GM19397 (cell line): ENCODE measurements around the gene PNMA5.
"Not testable (repeated sequence)": the region's sequence is repeated elsewhere in the genome, so short reads cannot be mapped to it uniquely, and the experiment has no call there.

ENCODE experiments used
- ATAC-seq: cut with Tn5 transposase; IDR thresholded peaks from one replicate; pipeline ENCODE4 v1.9.1; 2021; ENCODE audit warnings: mild to moderate bottlenecking, moderate library complexity; ENCODE audit not compliant: unreplicated experiment

PNMA5 gene

GRCh38 chrX:152993933-152994332 lies at the start of gene PNMA5:
TSS of gene PNMA5 (minus strand) at chrX:152994116. CDS start at chrX:152991598, 2,518 bp downstream.
- no peak for ATAC-seq

DNA sequence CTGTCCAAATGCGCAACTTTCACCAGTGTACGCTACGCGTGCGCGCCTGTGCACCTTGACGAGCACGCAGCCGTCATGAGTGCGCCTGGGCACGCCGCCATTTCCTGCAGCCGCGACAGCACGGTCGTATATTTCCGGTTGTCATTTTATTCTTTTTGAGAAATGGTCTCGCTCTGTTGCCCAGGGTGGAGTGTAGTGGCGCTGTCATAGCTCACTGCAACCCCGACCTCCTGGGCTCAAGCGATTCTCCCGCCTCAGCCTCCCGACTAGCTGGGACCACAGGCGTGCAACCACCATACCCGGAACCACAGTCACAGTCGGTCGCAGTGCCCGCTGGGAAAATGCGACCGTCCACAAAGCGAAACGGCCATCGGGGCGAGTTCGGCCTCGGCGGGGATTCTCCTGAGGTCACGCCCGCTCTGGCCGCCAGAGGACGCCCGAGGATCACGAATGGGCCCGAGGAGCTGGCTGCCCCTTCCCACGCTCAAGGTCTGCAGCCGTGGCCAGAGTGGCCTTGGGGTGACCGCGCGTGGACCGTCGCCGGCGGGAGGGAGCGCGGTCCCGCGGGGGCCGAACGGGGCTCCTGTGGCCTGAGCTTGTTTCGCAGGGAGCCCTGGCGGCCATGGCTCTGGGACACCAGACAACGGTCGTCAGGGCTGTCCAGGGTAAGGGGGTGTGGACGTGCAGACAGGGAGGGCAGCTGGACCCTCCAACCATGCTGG lies 38.6 kb upstream of the PNMA5 start:
- peak; percentile 70 for ATAC-seq

GRCh38 chrX:153030801-153031200 lies 36.9 kb upstream of the PNMA5 start:
- ATAC-seq = no peak

GRCh38 chrX:153029875-153030274 lies 36.0 kb upstream of the PNMA5 start:
- no peak for ATAC-seq

DNA sequence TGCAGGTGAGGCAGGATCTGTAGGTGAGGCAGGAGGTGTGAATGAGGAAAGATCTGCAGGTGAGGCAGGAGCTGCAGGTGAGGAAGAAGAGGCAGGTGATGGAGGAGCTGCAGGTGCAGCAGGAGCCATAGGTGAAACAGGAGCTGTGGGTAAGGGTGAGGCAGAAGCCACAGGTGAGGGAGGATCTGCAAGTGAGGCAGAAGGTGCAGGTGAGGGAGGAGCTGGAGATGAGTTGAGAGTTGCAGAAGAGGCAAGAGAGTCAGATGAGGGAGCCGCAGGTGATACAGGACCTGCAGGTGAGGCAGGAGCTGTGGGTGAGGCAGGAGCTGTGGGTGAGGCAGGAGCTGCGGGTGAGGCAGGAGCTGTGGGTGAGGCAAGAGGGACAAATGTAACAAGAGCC lies 35.2 kb upstream of the PNMA5 start:
- ATAC-seq = no peak

DNA sequence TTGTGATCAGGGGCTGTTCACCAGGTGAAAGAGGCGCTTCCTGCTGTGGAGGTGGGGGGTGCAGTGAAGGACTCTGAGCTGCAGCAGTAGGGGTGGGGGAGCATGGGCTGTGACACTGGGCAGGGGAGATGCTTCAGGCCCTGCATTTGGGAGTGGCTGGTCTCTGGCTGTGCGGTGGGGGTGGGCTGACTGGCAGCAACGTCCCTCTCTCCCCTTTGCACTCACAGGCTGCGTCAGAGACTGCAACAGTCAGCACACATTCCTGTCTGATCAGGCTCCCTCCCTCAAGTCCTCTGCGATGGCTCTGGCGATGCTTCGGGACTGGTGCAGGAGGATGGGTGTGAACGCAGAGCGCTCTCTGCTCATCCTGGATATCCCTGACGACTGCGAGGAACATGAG lies 34.6 kb upstream of the PNMA5 start:
- ATAC-seq = not testable (repeated sequence)

DNA sequence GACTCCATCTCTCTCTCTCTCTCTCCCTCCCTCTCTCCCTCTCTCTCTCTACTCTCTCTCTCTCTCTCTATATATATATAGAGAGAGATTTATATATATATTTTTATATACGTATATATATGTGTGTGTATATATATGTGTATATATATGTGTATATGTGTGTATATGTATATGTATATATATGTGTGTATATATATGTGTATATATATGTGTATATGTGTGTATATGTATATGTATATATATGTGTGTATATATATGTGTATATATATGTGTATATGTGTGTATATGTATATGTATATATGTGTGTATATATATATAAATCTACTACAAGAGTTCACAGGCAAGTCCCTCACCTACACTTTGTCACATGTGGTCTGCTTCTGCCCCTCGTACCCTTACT lies 32.6 kb upstream of the PNMA5 start:
- not testable (repeated sequence) for ATAC-seq

DNA sequence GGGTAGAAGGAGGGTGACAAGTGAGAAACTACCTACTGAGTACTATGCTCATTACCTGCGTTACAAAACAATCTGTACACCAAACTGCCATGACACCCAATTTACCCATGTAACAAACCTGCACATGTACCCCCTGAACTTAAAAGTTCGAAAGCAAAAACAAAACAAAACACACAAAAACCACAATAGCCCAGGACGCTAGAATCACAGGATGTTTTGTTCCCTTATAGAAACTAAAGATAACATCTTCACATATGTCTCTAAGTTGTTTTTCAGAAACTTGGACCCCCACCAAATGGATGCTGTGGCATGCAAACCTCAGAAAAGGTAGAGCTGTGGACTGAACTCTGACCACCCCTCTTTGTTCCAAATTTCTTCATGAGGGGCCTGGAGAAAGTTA lies 25.2 kb upstream of the PNMA5 start:
- no peak for ATAC-seq

DNA sequence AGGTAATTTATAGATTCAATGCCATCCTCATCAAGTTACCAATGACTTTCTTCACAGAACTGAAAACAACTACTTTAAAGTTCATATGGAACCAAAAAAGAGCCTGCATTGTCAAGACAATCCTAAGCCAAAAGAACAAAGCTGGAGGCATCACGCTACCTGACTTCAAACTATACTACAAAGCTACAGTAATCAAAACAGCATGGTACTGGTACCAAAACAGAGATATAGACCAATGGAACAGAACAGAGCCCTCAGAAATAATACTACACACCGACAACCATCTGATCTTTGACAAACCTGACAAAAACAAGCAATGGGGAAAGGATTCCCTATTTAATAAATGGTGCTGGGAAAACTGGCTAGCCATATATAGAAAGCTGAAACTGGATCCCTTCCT lies 23.3 kb upstream of the PNMA5 start:
- not testable (repeated sequence) for ATAC-seq

DNA sequence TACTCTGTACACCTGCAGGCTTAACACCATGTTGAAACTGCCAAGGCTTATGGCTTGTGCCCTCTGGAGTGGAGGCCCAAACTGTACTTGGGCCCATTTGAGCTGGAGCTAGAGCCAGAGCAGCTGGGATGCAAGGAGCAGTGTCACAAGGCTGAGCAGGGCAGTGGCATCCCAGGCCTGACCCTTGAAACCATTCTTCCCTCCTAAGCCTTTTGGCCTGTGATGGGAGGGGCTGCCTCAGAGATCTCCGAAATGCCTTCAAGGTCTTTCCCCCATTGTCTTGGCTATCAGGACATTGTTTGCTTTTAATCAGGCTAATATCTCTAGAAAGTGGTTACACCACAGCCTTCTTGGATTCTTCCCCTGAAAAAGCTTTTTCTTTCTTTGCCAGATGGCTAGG lies 10.9 kb upstream of the PNMA5 start:
- no peak for ATAC-seq

- no peak for ATAC-seq
Observed at GRCh38 chrX:153003981-153004380, 10.1 kb upstream of the PNMA5 start.

- ATAC-seq = not testable (repeated sequence)
Observed at GRCh38 chrX:153002182-153002581, 8.3 kb upstream of the PNMA5 start.

GRCh38 chrX:152997337-152997736 lies 3.4 kb upstream of the PNMA5 start:
- ATAC-seq = no peak

DNA sequence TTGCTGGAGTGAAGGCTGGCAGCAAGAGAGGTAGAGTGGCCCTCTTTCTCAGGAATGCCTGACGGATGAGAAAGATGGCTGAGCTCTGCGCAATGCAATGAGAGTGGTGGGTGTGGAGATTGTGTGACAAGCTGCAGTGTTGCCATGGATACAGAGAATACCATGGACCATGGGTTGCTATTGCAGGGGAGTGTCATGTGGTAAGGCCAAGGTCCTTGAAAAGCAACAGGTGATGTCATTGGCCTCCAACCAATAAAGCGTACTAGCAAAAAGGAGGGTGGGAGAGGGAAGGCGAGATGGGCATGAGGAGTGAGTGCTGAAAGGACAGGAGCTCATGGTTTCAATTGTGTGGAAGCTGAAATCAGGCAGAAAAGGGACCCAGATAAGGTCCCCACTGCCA lies 1.8 kb downstream of the PNMA5 start:
- no peak for ATAC-seq

DNA sequence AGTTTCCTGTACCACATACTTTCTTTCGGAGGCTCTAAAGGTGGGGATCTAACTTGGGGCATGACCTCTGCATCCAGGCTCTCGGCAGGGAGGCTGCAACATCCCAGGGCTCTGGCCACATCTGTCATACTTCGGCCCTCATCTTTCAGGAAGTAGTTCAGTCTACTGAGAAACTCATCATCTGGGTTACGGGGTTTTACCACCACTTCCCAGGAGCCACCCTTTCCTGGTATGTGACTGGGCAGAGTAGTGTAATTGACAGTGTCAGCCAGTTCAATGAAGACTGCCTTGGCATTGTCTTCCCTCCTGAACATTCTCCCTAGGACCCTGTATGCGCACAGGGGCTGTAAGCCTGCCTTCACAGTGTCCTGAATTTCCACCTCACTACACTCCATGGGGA lies 2.8 kb downstream of the PNMA5 start:
- ATAC-seq = no peak

GRCh38 chrX:152989292-152989658 lies 4.6 kb downstream of the PNMA5 start:
- no peak for ATAC-seq

GRCh38 chrX:152988536-152989291 lies 5.2 kb downstream of the PNMA5 start:
- no peak for ATAC-seq

DNA sequence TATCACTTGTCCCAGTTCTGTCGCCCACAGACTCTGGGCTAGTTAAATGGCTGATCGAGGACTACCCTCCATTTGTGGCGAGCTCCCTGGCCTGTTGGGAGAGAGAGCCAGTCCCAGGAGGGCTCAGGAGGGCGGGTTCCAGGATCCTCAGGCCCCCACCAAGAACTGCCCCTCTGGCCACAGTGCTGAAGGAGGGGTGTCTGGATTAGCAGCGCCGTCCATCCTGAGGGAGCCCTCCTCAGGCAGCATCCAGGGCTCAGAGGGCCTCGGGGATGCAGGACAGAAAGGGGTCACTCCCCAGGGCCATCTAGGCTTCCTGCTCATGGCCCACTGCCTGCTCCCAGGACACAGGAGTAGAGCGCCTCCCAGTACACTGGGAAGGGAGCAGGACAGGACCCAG lies 6.1 kb downstream of the PNMA5 start:
- ATAC-seq = no peak

DNA sequence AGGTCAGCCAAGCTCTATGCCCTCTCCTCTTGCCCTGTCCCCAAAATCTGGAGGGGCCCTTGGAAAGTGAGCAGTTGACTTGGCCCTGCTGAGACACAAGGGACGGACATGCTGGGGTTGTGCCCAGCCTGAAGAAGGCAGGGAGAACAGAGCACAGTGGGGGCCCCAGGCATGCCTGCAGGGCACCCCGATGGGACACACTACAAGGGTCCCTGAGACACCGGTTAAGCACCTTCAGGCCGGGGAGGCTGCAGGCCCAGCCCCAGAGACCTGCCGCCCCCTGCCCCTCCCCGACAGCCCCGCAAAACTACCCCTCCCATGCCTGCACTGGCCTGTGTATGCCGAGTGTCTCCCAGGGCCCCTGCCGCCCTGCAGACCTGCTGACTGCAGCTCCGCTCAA lies 6.8 kb downstream of the PNMA5 start:
- ATAC-seq = not testable (repeated sequence)

DNA sequence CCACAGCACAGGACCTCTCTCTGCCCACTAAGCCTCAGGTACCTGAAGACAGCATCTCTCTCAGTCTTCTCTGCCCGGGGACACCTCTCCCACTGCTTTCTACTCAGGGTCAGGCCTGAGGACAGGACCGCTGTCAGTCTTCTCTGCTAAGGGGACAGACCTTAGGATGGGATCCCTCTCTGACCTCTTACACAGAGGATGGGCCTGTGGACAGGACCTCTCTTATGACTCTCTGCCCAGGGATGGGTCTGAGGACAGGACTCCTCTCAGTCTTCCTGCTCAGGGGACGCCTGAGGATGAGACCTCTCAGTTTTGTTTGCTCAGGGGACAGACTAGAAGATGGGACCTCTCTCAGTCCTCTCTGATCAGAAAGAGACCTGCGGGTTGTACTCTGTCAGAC lies 8.5 kb downstream of the PNMA5 start:
- ATAC-seq = not testable (repeated sequence)

DNA sequence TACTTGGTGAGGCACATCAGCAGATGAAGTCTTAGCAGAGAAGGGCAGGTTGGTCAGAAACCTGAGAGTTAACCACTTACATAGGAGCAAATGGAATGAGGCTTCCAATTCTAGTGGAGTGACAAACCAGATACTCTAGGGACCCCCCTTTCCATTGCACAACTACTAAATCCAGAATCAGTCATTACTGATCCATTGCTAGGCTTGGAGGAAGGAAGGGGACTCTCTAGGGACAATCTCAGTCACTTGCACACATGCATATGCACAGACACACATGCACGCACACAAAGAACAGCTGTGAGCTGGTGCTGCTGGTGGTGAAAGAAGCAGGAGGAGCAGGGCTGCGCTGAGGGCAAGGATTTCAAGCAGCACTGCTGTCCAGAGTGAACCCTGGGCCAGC lies 25.7 kb downstream of the PNMA5 start:
- no peak for ATAC-seq

GRCh38 chrX:152960115-152960514 lies 33.8 kb downstream of the PNMA5 start:
- no peak for ATAC-seq
